Loucy (cell line): ENCODE results near the gene MTLN.
"Not testable (repeated sequence)": the region's sequence is repeated elsewhere in the genome, so short reads cannot be mapped to it uniquely, and the experiment has no call there.

Source experiments
- H2AFZ ChIP-seq: fragments of 200-600 bp; sonication (generic); 2 replicates; pipeline ENCODE4 v1.6.0; 2016; ENCODE audit warnings: antibody characterized with exemption, mild to moderate bottlenecking, low read length, moderate library complexity
- H3F3A ChIP-seq: fragments of 200-600 bp; 2 replicates; pipeline ENCODE4 v1.6.0; 2016; ENCODE audit warnings: antibody characterized with exemption, low read depth, mild to moderate bottlenecking
- H3K27me3 ChIP-seq: fragments of 200-600 bp; sonication (generic); 2 replicates; pipeline ENCODE4 v1.6.1; 2014; ENCODE audit warnings: low read length, mild to moderate bottlenecking; ENCODE audit not compliant: insufficient read depth, poor library complexity, severe bottlenecking
- H3K36me3 ChIP-seq: fragments of 200-600 bp; sonication (generic); 2 replicates; pipeline ENCODE4 v1.6.1; 2016; ENCODE audit warnings: low read length; ENCODE audit not compliant: insufficient read depth
- H3K4me1 ChIP-seq: fragments of 200-600 bp; sonication (generic); 2 replicates; pipeline ENCODE4 v1.5.1; 2014; ENCODE audit warnings: low read length, mild to moderate bottlenecking; ENCODE audit not compliant: insufficient read depth, poor library complexity, severe bottlenecking
- H3K4me2 ChIP-seq: fragments of 200-600 bp; sonication (generic); 2 replicates; pipeline ENCODE4 v1.6.0; 2014; ENCODE audit warnings: antibody characterized with exemption, low read length, low read depth, mild to moderate bottlenecking; ENCODE audit not compliant: poor library complexity, severe bottlenecking
- H3K4me3 ChIP-seq: fragments of 200-600 bp; sonication (generic); 2 replicates; pipeline ENCODE4 v1.5.1; 2014; ENCODE audit warnings: low read length, mild to moderate bottlenecking, mixed read lengths; ENCODE audit not compliant: poor library complexity, severe bottlenecking
- H3K79me2 ChIP-seq: fragments of 200-600 bp; sonication (generic); 2 replicates; pipeline ENCODE4 v1.6.1; 2014; ENCODE audit warnings: low read length; ENCODE audit not compliant: insufficient read depth
- H3K9ac ChIP-seq: fragments of 200-600 bp; sonication (generic); 2 replicates; pipeline ENCODE4 v1.6.0; 2014; ENCODE audit warnings: mild to moderate bottlenecking, low read depth, low read length, moderate library complexity; ENCODE audit not compliant: poor library complexity, severe bottlenecking
- H3K9me2 ChIP-seq: fragments of 200-600 bp; sonication (generic); replicated peaks from 2 replicates; pipeline ENCODE4 v1.6.1; 2016; ENCODE audit warnings: low read depth, low read length, mixed read lengths
- H3K9me3 ChIP-seq: fragments of 200-600 bp; sonication (generic); 2 replicates; pipeline ENCODE4 v1.6.1; 2014; ENCODE audit warnings: mild to moderate bottlenecking, antibody characterized with exemption, low read length, low read depth; ENCODE audit not compliant: insufficient read depth
- H4K20me1 ChIP-seq: fragments of 200-600 bp; sonication (generic); 2 replicates; pipeline ENCODE4 v1.6.0; 2014; ENCODE audit warnings: antibody characterized with exemption, low read length, mild to moderate bottlenecking; ENCODE audit not compliant: insufficient read depth, poor library complexity, severe bottlenecking
- EZH2phosphoT487 ChIP-seq: fragments of 200-600 bp; IDR thresholded peaks from 2 replicates; pipeline ENCODE4 v1.6.1; 2018; ENCODE audit warnings: antibody characterized with exemption, mild to moderate bottlenecking, moderate library complexity, borderline replicate concordance
- TF ChIP-seq, protein P1 (sequence below): fragments of 200-600 bp; sonication (generic); conservative IDR thresholded peaks from 2 replicates; pipeline ENCODE4 v1.5.1; 2014; ENCODE audit warnings: mild to moderate bottlenecking, antibody characterized with exemption, low read length

MTLN gene

DNA sequence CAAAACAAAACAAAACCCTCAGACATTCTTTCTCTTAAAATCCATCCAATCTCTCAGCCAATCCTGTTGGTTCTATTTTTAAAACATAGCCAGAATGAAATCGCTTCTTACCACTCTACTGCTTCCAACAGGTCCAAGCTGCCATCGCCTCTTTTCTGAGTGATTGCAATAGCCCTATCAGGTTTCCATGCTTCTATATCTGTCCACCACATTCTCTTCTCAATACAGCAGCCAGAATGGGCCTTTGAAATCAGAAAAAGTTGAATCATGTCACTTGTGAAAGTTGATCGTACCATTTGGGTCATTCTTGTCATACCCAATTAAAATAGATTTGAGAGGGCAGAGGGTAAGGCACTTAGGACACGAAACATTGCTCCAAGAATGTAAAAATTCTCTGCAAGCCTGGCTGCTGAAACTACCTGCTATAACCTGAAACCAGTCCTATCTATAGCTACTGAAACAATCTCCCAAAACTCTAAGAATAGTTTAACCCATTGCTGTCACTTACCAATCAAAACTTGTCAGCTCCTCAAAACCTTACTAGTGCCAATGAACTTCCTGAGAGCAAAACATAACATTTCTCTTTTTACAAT, 3.3 kb upstream of the MTLN start:
- Histone ChIP-seq H3K4me1 (peaks cover 10% of the 10 kb centered on the region), H3K9ac (no peak overlapping the region), H3K9me3 (peaks cover 7% of the 10 kb centered on the region; the same call in 1 of the 2 replicates), H3F3A (no peaks in the 10 kb centered on the region), H2AFZ (no peak overlapping the region), H3K36me3 (no peaks in the 10 kb centered on the region), H3K79me2 (peaks cover 17% of the 10 kb centered on the region), H4K20me1 (no peaks in the 10 kb centered on the region), H3K4me2 (no peak overlapping the region), H3K9me2 (no peaks in the 10 kb centered on the region), H3K4me3 (no peak overlapping the region), H3K27me3 (peaks cover 52% of the 10 kb centered on the region)
- TF ChIP-seq, protein P1, sequence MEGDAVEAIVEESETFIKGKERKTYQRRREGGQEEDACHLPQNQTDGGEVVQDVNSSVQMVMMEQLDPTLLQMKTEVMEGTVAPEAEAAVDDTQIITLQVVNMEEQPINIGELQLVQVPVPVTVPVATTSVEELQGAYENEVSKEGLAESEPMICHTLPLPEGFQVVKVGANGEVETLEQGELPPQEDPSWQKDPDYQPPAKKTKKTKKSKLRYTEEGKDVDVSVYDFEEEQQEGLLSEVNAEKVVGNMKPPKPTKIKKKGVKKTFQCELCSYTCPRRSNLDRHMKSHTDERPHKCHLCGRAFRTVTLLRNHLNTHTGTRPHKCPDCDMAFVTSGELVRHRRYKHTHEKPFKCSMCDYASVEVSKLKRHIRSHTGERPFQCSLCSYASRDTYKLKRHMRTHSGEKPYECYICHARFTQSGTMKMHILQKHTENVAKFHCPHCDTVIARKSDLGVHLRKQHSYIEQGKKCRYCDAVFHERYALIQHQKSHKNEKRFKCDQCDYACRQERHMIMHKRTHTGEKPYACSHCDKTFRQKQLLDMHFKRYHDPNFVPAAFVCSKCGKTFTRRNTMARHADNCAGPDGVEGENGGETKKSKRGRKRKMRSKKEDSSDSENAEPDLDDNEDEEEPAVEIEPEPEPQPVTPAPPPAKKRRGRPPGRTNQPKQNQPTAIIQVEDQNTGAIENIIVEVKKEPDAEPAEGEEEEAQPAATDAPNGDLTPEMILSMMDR = no peak
- no peak for TF ChIP-seq EZH2phosphoT487

DNA sequence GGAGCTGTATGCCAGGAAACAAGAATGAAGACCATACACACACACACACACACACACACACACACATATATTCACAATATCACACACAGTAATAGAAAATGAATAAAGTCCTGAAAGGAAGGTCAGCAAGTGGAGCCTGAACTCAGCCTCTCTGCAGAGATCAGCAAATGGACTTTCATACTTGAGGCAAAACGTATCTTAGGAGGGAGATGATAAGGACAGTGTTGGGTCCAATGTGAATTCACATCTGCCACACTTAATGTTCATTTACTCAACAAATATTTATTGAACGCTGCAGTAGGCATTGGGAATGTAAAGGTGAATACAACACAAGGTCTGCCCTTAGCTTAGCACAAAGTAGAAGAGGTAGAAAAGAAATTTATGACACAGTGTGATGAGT, 2.7 kb upstream of the MTLN start:
- Histone ChIP-seq H3F3A (no peaks in the 10 kb centered on the region), H3K9me2 (no peaks in the 10 kb centered on the region), H3K36me3 (0 out of 2 replicates have a peak, but pooled peaks cover 2% of the 10 kb centered on the region), H3K79me2 (peaks cover 23% of the 10 kb centered on the region), H3K4me3 (no peak overlapping the region), H3K27me3 (peaks cover 52% of the 10 kb centered on the region), H4K20me1 (no peaks in the 10 kb centered on the region), H3K9me3 (peaks cover 7% of the 10 kb centered on the region; the same call in 1 of the 2 replicates), H3K4me2 (no peak overlapping the region), H2AFZ (no peak overlapping the region), H3K9ac (no peak overlapping the region), H3K4me1 (peaks cover 15% of the 10 kb centered on the region)
- TF ChIP-seq, protein P1 = no peak
- no peak for TF ChIP-seq EZH2phosphoT487

DNA sequence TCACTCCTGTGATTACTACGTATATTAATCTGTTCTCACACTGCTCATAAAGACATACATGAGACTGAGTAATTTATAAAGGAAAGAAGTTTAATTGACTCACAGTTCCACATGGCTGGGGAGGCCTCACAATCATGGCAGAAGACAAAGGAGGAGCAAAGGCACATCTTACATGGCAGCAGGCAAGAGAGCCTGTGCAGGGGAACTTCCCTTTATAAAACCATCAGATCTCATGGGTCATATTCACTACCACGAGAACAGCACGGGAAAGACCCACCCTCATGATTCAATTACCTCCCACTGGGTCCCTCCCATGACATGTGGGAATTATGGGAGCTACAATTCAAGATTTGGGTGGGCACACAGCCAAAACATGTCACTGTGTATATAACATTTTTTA, 1.2 kb upstream of the MTLN start:
- Histone ChIP-seq H3K79me2 (peaks cover 24% of the 10 kb centered on the region), H3K4me1 (peaks cover 16% of the 10 kb centered on the region), H3K27me3 (peaks cover 47% of the 10 kb centered on the region)
- H3K4me2 ChIP-seq, H4K20me1 ChIP-seq, H3K9me2 ChIP-seq, H3K4me3 ChIP-seq, H3K36me3 ChIP-seq, H3F3A ChIP-seq, H3K9me3 ChIP-seq, H2AFZ ChIP-seq, H3K9ac ChIP-seq: not testable (repeated sequence)
